Prostate gland (tissue), 2 donors: Measurements from ENCODE around the gene RRAS.

Experiments
- CTCF ChIP-seq, 4 experiments: fragments of 200-600 bp in 2 of 4; fragments of 450-650 bp in 2 of 4; sonication (generic) in 2 of 4; IDR thresholded peaks; 1 replicate in 3 of 4; 2 replicates in 1 of 4; pipeline ENCODE4 v1.5.1; 2016 to 2019; ENCODE audit warnings: antibody characterized with exemption in 4 of 4, mild to moderate bottlenecking in 2 of 4, moderate library complexity in 2 of 4
- POLR2A ChIP-seq: fragments of 450-650 bp; IDR thresholded peaks from one replicate; pipeline ENCODE4 v1.6.1; 2016; ENCODE audit warnings: antibody characterized with exemption, mild to moderate bottlenecking
- POLR2AphosphoS5 ChIP-seq: sonication (generic); formaldehyde crosslinking; IDR thresholded peaks from one replicate; pipeline ENCODE4 v1.6.1; 2017; ENCODE audit warnings: antibody characterized with exemption

- TF ChIP-seq CTCF (IDR thresholded peaks at IDR 0.05), result no peak
- no peak for TF ChIP-seq POLR2AphosphoS5
- no peak for TF ChIP-seq POLR2A
Observed at GRCh38 chr19:49626226-49626625, 13.7 kb downstream of the RRAS start.
